ENCODE data around the gene GALNT18. TPM values are rescaled to one million over a fixed set of nuclear protein-coding genes. Genes with fewer than 3 reads are reported as not detected.

The GALNT18 gene
- polyA plus RNA-seq, 1 experiment, result 4.8 TPM

DNA sequence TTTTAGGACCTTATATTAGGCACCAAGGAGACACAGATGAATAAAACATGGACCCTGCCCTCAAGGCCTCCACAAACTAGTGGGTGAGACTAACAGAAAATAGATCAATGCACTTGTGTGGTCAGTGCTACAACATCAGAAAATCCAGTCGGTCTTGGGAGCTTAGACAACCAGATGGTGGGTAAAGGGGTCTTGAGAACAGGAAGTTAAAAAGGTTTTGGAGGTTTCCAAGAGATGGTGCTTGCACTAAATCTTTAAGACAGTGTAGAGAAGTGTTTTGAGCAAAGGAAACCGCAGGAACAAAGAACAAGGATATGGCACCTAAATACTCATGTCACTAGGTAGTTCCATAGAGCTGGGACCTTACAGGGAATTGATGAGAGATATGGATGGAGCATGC, 56.2 kb downstream of the GALNT18 start:
- H3K9me3 ChIP-seq (ENCODE audit: control insufficient read depth, insufficient read depth, low read length), result no peaks in the 10 kb centered on the region; the same call in 1 of the 2 replicates
- no peaks in the 10 kb centered on the region for H3K27me3 ChIP-seq (ENCODE audit: control insufficient read depth, insufficient read depth, low read length)
- H3K27ac ChIP-seq (ENCODE audit: low read depth, low read length), result no peak overlapping the region
- DNase-seq (ENCODE audit: low read depth, low spot score), result no peak
- CTCF ChIA-PET, result no interaction called here
- TF ChIP-seq, protein P1, sequence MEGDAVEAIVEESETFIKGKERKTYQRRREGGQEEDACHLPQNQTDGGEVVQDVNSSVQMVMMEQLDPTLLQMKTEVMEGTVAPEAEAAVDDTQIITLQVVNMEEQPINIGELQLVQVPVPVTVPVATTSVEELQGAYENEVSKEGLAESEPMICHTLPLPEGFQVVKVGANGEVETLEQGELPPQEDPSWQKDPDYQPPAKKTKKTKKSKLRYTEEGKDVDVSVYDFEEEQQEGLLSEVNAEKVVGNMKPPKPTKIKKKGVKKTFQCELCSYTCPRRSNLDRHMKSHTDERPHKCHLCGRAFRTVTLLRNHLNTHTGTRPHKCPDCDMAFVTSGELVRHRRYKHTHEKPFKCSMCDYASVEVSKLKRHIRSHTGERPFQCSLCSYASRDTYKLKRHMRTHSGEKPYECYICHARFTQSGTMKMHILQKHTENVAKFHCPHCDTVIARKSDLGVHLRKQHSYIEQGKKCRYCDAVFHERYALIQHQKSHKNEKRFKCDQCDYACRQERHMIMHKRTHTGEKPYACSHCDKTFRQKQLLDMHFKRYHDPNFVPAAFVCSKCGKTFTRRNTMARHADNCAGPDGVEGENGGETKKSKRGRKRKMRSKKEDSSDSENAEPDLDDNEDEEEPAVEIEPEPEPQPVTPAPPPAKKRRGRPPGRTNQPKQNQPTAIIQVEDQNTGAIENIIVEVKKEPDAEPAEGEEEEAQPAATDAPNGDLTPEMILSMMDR (IDR thresholded peaks at IDR 0.05; ENCODE audit: low read depth, low read length), result no peak
- H3K4me3 ChIP-seq (ENCODE audit: low read depth, low read length), result no peak overlapping the region
- POLR2A ChIA-PET, result no interaction called here

DNA sequence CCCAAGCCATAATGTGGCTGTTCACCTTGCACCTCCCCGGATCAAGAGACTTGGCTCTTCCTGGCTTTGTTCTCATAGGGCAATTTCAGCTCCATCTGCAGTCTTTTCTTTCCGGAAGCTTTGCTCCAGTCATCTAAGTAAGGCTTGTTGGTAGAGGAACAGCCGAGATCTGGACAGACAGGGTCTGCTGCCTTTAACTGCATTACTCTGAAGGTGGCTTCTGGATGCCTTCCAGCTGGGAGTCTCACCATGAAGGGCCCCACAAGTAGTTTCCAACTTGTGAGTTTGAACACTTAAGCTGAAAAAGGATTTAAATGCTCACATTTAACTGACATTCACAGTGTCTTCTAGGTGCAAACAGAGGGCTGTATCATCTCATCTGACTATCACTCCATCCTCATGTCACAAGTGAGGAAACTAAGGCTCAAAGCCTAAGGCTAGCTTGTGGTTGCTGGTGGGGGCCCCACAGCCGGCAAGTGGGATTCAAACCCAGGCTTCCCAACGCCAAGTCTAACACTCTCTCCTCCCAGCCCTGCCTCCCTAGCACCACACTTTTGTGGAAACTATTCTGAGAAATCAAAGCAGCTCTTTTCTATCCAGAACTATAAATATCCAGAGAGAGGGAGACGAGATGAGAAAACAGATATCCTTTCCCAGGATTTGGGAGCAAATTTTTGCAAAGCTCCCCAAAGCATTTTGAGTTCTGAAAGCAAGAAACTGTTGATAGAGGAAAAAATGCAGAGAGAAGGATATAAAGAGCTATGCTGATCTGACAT, 58.4 kb downstream of the GALNT18 start:
- ChIA-PET CTCF (no interaction called here), POLR2A (no interaction called here)
- TF ChIP-seq, protein P1 (IDR thresholded peaks at IDR 0.05; ENCODE audit: low read depth, low read length), result no peak
- DNase-seq (ENCODE audit: low read depth, low spot score), result no peak
- H3K9me3 ChIP-seq (ENCODE audit: control insufficient read depth, insufficient read depth, low read length), result no peaks in the 10 kb centered on the region
- no peak overlapping the region for H3K27ac ChIP-seq (ENCODE audit: low read depth, low read length)
- no peak overlapping the region for H3K4me3 ChIP-seq (ENCODE audit: low read depth, low read length)
- peaks cover 2% of the 10 kb centered on the region for H3K27me3 ChIP-seq (ENCODE audit: control insufficient read depth, insufficient read depth, low read length)

DNA sequence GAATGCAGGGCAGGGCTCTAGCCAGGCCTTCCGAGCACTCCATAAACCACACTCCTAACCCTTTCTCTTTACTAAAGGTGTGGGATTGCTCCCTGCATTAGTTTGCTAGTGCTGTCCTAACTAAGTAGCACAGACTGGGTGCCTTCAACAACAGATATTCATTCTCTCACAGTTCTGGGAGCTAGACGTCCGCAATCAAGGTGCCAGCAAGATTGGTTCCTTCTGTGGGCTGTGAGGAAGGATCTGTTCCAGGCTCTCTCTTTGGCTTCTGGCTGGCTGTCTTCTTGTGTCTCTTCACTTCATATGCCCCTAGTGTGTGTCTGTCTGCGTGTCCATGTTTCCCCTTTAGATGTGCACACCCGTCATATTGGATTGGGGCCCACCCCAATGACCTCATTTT, 59.8 kb downstream of the GALNT18 start:
- H3K9me3 ChIP-seq (ENCODE audit: control insufficient read depth, insufficient read depth, low read length), result no peaks in the 10 kb centered on the region
- ChIA-PET CTCF (no interaction called here), POLR2A (no interaction called here)
- peaks cover 2% of the 10 kb centered on the region for H3K27me3 ChIP-seq (ENCODE audit: control insufficient read depth, insufficient read depth, low read length)
- TF ChIP-seq, protein P1 (IDR thresholded peaks at IDR 0.05; ENCODE audit: low read depth, low read length), result no peak
- DNase-seq (ENCODE audit: low read depth, low spot score), result no peak
- H3K4me3 ChIP-seq (ENCODE audit: low read depth, low read length), result no peak overlapping the region
- no peak overlapping the region for H3K27ac ChIP-seq (ENCODE audit: low read depth, low read length)

DNA sequence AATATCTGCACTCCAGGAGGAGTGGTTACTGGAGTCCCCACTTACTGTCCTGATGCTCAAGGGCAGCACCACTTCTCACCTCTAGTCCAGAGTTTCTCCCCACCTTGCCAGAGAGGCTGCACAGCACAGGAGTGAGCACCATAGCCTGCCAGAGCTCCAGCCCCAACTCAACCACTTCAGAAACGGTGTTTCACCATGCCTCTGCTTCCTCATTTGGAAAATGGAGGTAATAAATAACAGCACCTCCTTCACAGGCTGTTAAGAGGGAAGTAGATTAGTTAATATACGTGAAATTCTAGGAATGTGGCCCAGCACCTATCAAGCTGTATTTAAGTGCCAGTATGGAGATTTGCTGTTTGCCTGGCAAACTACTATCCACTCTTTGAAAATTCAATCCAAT, 63.0 kb downstream of the GALNT18 start:
- POLR2A ChIA-PET, result no interaction called here
- Histone ChIP-seq H3K27me3 (ENCODE audit: control insufficient read depth, insufficient read depth, low read length) (peaks cover 2% of the 10 kb centered on the region), H3K9me3 (ENCODE audit: control insufficient read depth, insufficient read depth, low read length) (no peaks in the 10 kb centered on the region), H3K4me3 (ENCODE audit: low read depth, low read length) (no peak overlapping the region), H3K27ac (ENCODE audit: low read depth, low read length) (no peak overlapping the region)
- no peak for DNase-seq (ENCODE audit: low read depth, low spot score)
- TF ChIP-seq, protein P1 (IDR thresholded peaks at IDR 0.05; ENCODE audit: low read depth, low read length), result no peak
- CTCF ChIA-PET, result no interaction called here

DNA sequence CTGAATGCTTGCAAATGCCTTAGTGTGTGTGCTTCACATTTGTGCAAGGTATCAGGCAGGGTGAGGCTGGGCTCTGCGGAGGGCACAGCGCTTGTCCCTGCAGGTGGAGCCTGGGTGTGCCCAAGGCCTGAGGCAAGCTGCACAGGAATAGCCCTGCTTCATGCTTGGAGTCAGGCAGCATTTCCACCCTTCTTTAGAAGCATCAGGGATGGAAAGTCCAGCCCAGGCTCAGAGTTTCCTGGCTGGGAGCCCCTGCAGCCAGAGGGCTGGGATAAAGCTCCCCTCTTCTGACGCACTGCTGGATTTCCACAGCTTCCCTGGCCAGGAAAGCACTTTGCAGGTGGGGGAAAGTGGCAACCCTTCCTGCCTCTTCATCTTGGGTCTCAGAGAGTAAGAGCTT, 63.4 kb downstream of the GALNT18 start:
- Histone ChIP-seq H3K27me3 (ENCODE audit: control insufficient read depth, insufficient read depth, low read length) (peaks cover 2% of the 10 kb centered on the region), H3K4me3 (ENCODE audit: low read depth, low read length) (no peak overlapping the region), H3K27ac (ENCODE audit: low read depth, low read length) (no peak overlapping the region), H3K9me3 (ENCODE audit: control insufficient read depth, insufficient read depth, low read length) (no peaks in the 10 kb centered on the region)
- ChIA-PET POLR2A (no interaction called here), CTCF (no interaction called here)
- TF ChIP-seq, protein P1 (IDR thresholded peaks at IDR 0.05; ENCODE audit: low read depth, low read length), result no peak
- DNase-seq (ENCODE audit: low read depth, low spot score), result no peak

Measured in AG04450 (cell line).